NB4 (cell line): ENCODE measurements around the gene HAPLN3.

Experiments
- DNase-seq: peaks from one replicate; pipeline ENCODE4 v3.0.0; 2010; ENCODE audit warnings: low read depth
- H3K4me3 ChIP-seq: one replicate; pipeline ENCODE4 v1.5.1; 2011; ENCODE audit warnings: mild to moderate bottlenecking, low read depth, low read length, moderate library complexity
- CTCF ChIP-seq: IDR thresholded peaks from one replicate; pipeline ENCODE4 v1.5.1; 2012; ENCODE audit warnings: low read depth, low read length
- MAX ChIP-seq: IDR thresholded peaks from 2 replicates; pipeline ENCODE4 v1.6.1; 2011; ENCODE audit warnings: low read depth, low read length
- MYC ChIP-seq: IDR thresholded peaks from 2 replicates; pipeline ENCODE4 v1.6.1; 2011; ENCODE audit warnings: low read depth, low read length
- POLR2A ChIP-seq: IDR thresholded peaks from 2 replicates; pipeline ENCODE4 v1.6.1; 2011; ENCODE audit warnings: mild to moderate bottlenecking; ENCODE audit not compliant: insufficient read length; ENCODE audit errors: extremely low read depth

The HAPLN3 gene

GRCh38 chr15:88918738-88919137, 23.4 kb upstream of the HAPLN3 start:
- H3K4me3 ChIP-seq, result no peak overlapping the region
- peak; percentile 76 for DNase-seq
- TF ChIP-seq POLR2A (no peak), MYC (peak; percentile 78), MAX (peak; percentile 75)

GRCh38 chr15:88917760-88918159, 22.4 kb upstream of the HAPLN3 start:
- no peak for DNase-seq
- H3K4me3 ChIP-seq, result no peak overlapping the region
- no peak for TF ChIP-seq POLR2A
- no peak for TF ChIP-seq MAX
- TF ChIP-seq MYC, result no peak
- no peak for TF ChIP-seq CTCF

GRCh38 chr15:88915354-88915753, 20.0 kb upstream of the HAPLN3 start:
- DNase-seq, result no peak
- H3K4me3 ChIP-seq, result no peak overlapping the region
- TF ChIP-seq POLR2A (no peak), CTCF (no peak), MYC (no peak), MAX (no peak)

GRCh38 chr15:88913850-88914169, 18.5 kb upstream of the HAPLN3 start:
- TF ChIP-seq MYC, result no peak
- H3K4me3 ChIP-seq, result peak overlapping the region; percentile 50
- DNase-seq, result no peak

- H3K4me3 ChIP-seq, result peak within 1 kb of the TSS; percentile 50
- no peak for TF ChIP-seq CTCF
- TF ChIP-seq MAX, result 0 out of 2 replicates have a peak, but pooled peaks have one; percentile 15
- peak; percentile 71 for DNase-seq
Observed at GRCh38 chr15:88913017-88913849, 17.9 kb upstream of the HAPLN3 start, which contains the start of gene MFGE8. TSS of gene MFGE8 (minus strand) at chr15:88913379. CDS start at chr15:88913319, 60 bp downstream.

GRCh38 chr15:88912500-88912921, 17.2 kb upstream of the HAPLN3 start:
- peak overlapping the region; percentile 38 for H3K4me3 ChIP-seq
- TF ChIP-seq POLR2A, result no peak
- no peak for TF ChIP-seq MAX
- no peak for TF ChIP-seq MYC
- TF ChIP-seq CTCF, result no peak
- no peak for DNase-seq
